Measurements from ENCODE around the gene WIZ. TPM values are rescaled to one million over a fixed set of nuclear protein-coding genes. Genes with fewer than 3 reads are reported as not detected.
A peak's percentile ranks its signal among the peaks of the same experiment; 100 is the strongest.

Gene WIZ
- total and polyA plus RNA-seq, 7 donors, result 7.8 to 49.6 (median 18.3) TPM

DNA sequence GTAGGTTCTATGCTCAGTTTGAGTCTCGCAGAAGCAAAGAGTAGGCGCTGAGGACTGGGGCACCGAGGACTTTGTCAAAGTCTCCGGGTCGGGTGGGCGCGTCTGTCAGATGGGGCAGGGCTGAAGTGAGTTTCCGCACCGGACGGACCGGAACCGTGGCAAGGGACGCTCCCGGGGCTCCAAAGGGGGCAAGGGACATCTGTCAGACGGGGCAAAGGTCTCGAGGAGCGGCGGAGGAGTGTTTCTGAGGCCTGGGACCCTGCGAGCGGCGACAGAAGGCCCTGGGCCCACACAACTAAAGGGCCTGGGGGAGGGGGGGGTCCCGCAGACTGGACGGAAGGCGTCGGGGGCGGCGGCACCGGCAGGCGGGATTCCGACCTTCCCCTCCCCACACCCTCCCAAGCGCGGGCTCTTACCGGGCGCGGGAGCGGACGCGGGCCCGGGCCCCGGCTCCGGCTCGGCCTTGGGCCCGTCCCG lies 17.7 kb downstream of the WIZ start:
- no peaks in the 10 kb centered on the region for H3K9me3 ChIP-seq
- intact Hi-C loops (cut with DNase I), result loop anchor here (1.0 to 5.0 kb wide), 4 partner anchors 13 to 165 kb away; partner anchors contain the start of genes AKAP8 and WIZ
- no peaks in the 10 kb centered on the region for H3K27me3 ChIP-seq
- H3K4me1 ChIP-seq, result peaks cover 0 to 46% (median 35%) of the 10 kb centered on the region in 4 donors
- DNase-seq, result peak; percentile 67
- 0 to 1% methylated on average over 44 of the region's 44 CpGs for WGBS, 2 donors
- peak overlapping the region; percentile 79 to 99 (median 92) for H3K4me3 ChIP-seq
- peak overlapping the region; percentile 42 to 76 (median 74) for H3K27ac ChIP-seq
- peaks cover 6 to 33% (median 10%) of the 10 kb centered on the region in 4 donors for H3K36me3 ChIP-seq
- no peak for TF ChIP-seq POLR2AphosphoS5 (IDR thresholded peaks at IDR 0.05)
- no peak for TF ChIP-seq EP300 (IDR thresholded peaks at IDR 0.05)
- no peak for TF ChIP-seq POLR2A (IDR thresholded peaks at IDR 0.05)
- TF ChIP-seq, protein P1, sequence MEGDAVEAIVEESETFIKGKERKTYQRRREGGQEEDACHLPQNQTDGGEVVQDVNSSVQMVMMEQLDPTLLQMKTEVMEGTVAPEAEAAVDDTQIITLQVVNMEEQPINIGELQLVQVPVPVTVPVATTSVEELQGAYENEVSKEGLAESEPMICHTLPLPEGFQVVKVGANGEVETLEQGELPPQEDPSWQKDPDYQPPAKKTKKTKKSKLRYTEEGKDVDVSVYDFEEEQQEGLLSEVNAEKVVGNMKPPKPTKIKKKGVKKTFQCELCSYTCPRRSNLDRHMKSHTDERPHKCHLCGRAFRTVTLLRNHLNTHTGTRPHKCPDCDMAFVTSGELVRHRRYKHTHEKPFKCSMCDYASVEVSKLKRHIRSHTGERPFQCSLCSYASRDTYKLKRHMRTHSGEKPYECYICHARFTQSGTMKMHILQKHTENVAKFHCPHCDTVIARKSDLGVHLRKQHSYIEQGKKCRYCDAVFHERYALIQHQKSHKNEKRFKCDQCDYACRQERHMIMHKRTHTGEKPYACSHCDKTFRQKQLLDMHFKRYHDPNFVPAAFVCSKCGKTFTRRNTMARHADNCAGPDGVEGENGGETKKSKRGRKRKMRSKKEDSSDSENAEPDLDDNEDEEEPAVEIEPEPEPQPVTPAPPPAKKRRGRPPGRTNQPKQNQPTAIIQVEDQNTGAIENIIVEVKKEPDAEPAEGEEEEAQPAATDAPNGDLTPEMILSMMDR (IDR thresholded peaks at IDR 0.05), result no peak

DNA sequence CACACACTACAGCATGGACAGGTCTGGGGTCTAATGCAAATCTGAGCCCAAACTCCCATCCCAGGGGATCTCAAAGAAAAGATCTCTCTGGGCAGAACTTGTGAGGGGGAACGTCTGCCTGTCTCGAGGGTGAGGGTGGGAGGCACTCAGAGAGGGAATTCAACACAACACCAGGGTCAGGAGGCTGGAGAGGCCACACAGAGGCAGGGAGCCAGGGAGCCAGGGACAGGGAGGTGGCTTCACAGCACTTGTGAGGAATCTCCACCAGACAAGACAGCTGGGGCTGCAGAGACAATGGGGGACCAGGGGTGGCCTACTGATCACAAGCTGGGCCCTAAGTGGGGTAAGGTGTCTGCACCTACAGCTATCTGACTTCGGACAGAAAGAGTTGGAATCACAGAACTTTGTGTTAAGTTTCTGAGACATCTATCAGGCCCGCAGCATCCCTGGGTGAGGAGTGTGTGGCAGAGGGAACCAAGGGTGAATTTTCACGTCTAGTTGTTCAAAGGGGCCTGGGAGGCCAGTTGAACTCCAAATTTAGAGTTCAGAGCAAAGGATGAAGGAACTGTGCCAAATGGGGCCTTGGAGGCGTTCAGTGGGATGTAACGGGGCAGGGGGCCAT lies 18.2 kb downstream of the WIZ start:
- peaks cover 0 to 46% (median 35%) of the 10 kb centered on the region in 4 donors for H3K4me1 ChIP-seq
- TF ChIP-seq EP300 (IDR thresholded peaks at IDR 0.05) (no peak), POLR2AphosphoS5 (IDR thresholded peaks at IDR 0.05) (no peak), POLR2A (IDR thresholded peaks at IDR 0.05) (no peak)
- TF ChIP-seq, protein P1 (IDR thresholded peaks at IDR 0.05), result no peak
- WGBS, 2 donors, result 22 to 24% methylated on average over 7 of the region's 7 CpGs
- DNase-seq, result no peak
- H3K4me3 ChIP-seq, result peak overlapping the region; percentile 79 to 99 (median 92)
- H3K27me3 ChIP-seq, result no peaks in the 10 kb centered on the region
- H3K9me3 ChIP-seq, result no peaks in the 10 kb centered on the region
- intact Hi-C loops (cut with DNase I), result loop anchor here (1.0 to 5.0 kb wide), 4 partner anchors 12 to 164 kb away; partner anchors contain the start of genes AKAP8 and WIZ
- H3K36me3 ChIP-seq, result peaks cover 10 to 38% (median 16%) of the 10 kb centered on the region in 4 donors
- H3K27ac ChIP-seq, result peak overlapping the region; percentile 42 to 76 (median 74)

DNA sequence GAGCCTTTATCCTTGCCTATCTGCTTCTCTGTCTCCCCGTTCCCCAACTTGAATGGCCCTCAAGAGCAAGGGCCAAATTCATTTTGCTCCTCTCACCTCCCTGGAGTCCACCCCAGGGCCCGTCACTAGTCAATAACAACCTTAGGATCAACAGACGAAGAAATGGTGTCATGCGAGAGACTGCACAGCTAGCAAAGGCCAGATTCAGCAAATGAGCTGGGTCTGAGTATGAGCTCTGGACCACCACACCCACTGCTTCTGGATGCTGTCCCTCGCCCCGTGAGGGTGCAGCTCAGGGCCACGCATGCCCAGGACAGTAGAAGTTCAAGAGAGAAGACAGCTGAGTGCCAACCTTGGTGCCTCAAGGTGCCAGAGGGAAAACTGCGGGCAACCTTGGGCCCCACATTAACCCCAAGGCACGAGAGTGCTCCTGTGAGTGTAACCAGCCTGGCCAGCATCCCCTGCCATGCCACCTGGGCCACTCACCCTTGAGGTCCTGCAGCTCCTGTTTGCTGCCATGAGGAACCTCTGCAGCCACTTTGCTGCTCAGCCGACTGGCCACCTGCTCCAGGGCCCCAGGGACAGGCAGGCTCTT lies 19.1 kb downstream of the WIZ start:
- peak overlapping the region in 1 of 4 donors; percentile 99 for H3K4me3 ChIP-seq

DNA sequence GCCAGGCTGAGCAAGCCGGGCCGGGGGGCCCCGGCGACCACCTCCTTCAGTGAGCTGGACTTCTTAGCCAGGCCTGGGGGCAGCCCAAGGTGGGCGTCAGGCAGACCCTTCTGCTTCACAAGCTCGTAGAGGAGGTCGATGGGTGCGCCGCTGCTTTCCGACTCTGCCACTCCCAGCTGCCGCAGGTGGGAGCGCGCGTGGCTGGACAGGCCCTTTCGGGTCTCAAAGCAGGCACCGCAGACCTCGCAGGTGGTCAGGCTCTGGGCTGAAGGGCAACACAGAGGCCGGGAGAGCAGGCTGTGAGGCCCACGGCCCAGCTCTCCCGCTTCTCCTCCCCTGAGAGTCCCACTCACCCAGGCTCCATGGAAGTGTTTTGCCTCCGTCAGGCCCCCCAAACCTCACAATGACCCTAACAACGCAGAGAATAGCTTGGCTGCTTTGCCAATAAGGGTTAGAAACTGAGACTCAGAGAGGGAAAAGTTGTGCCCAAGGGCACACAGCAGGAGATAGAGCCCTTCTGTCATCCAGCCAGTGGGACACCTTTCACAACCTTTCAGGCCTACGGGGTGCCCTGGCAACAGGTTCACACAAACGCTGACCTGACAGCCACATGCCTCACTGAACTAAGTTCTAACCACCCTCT lies 19.8 kb downstream of the WIZ start:
- DNase-seq, result no peak
- Histone ChIP-seq H3K4me3 (no peak overlapping the region), H3K27me3 (no peaks in the 10 kb centered on the region), H3K4me1 (peaks cover 0 to 46% (median 35%) of the 10 kb centered on the region in 4 donors), H3K9me3 (no peaks in the 10 kb centered on the region), H3K27ac (no peak overlapping the region), H3K36me3 (peaks cover 18 to 52% (median 25%) of the 10 kb centered on the region in 4 donors)
- 94% methylated on average over 24 of the region's 24 CpGs for WGBS, 2 donors
- intact Hi-C loops (cut with DNase I), result loop anchor here (5.0 kb wide), 2 partner anchors 53 to 163 kb away; partner anchors contain the start of gene AKAP8
- TF ChIP-seq POLR2AphosphoS5 (IDR thresholded peaks at IDR 0.05) (no peak), EP300 (IDR thresholded peaks at IDR 0.05) (no peak), POLR2A (IDR thresholded peaks at IDR 0.05) (no peak)
- TF ChIP-seq, protein P1 (IDR thresholded peaks at IDR 0.05), result no peak

More for the DNA sequence above, 19.1 kb downstream of the WIZ start:
- Histone ChIP-seq H3K4me1 (peaks cover 0 to 46% (median 35%) of the 10 kb centered on the region in 4 donors), H3K36me3 (peaks cover 11 to 46% (median 20%) of the 10 kb centered on the region in 4 donors), H3K9me3 (no peaks in the 10 kb centered on the region), H3K27me3 (no peaks in the 10 kb centered on the region), H3K27ac (no peak overlapping the region)
- TF ChIP-seq, protein P1 (IDR thresholded peaks at IDR 0.05), result no peak
- TF ChIP-seq POLR2AphosphoS5 (IDR thresholded peaks at IDR 0.05) (no peak), EP300 (IDR thresholded peaks at IDR 0.05) (no peak), POLR2A (IDR thresholded peaks at IDR 0.05) (no peak)
- 85 to 90% methylated on average over 10 of the region's 10 CpGs for WGBS, 2 donors
- intact Hi-C loops (cut with DNase I), result loop anchor here (5.0 kb wide), 2 partner anchors 53 to 163 kb away; partner anchors contain the start of gene AKAP8
- no peak for DNase-seq
